GM23338 (cell line): ENCODE results near the gene SKOR1. TPM values are rescaled to one million over a fixed set of nuclear protein-coding genes. Genes with fewer than 3 reads are reported as not detected.
A peak's percentile ranks its signal among the peaks of the same experiment; 100 is the strongest.

Experiments used
- ATAC-seq: fragments of 200-7000 bp; cut with Tn5 transposase; 3 replicates; pipeline ENCODE4 v1.9.1; 2020
- DNase-seq: peaks from one replicate; pipeline ENCODE4 v3.0.0-alpha.2; 2015; ENCODE audit warnings: low spot score
- H2AFZ ChIP-seq: fragments of 200-600 bp; sonication (generic); 2 replicates; pipeline ENCODE4 v1.8.0; 2016; ENCODE audit warnings: antibody characterized with exemption, mild to moderate bottlenecking, moderate library complexity
- H3F3A ChIP-seq: fragments of 200-600 bp; sonication (generic); replicated peaks from 2 replicates; pipeline ENCODE4 v1.8.0; 2017; ENCODE audit warnings: antibody characterized with exemption, mixed run types, low read depth
- H3K27ac ChIP-seq: fragments of 200-600 bp; sonication (generic); 2 replicates; pipeline ENCODE4 v1.6.1; 2016; ENCODE audit warnings: low read depth
- H3K27me3 ChIP-seq: fragments of 200-600 bp; sonication (generic); 2 replicates; pipeline ENCODE4 v1.8.0; 2016; ENCODE audit warnings: mild to moderate bottlenecking, mixed run types, moderate library complexity; ENCODE audit not compliant: insufficient read depth
- H3K36me3 ChIP-seq: fragments of 200-600 bp; sonication (generic); 2 replicates; pipeline ENCODE4 v1.8.0; 2016; ENCODE audit warnings: mild to moderate bottlenecking; ENCODE audit not compliant: insufficient read depth
- H3K4me1 ChIP-seq: fragments of 200-600 bp; sonication (generic); 2 replicates; pipeline ENCODE4 v1.8.0; 2016; ENCODE audit warnings: mild to moderate bottlenecking, moderate library complexity; ENCODE audit not compliant: insufficient read depth
- H3K4me2 ChIP-seq: fragments of 200-600 bp; sonication (generic); 2 replicates; pipeline ENCODE4 v1.7.1; 2017; ENCODE audit warnings: mixed run types
- H3K4me3 ChIP-seq: fragments of 200-600 bp; sonication (generic); 2 replicates; pipeline ENCODE4 v1.6.1; 2016; ENCODE audit warnings: mixed run types
- H3K79me2 ChIP-seq: fragments of 200-600 bp; sonication (generic); replicated peaks from 2 replicates; pipeline ENCODE4 v1.8.0; 2017; ENCODE audit warnings: mild to moderate bottlenecking; ENCODE audit not compliant: insufficient read depth
- H3K9me2 ChIP-seq: fragments of 200-600 bp; sonication (generic); 2 replicates; pipeline ENCODE4 v1.8.0; 2017; ENCODE audit not compliant: insufficient read depth
- H4K20me1 ChIP-seq: fragments of 200-600 bp; sonication (generic); replicated peaks from 2 replicates; pipeline ENCODE4 v1.8.0; 2017; ENCODE audit warnings: mild to moderate bottlenecking; ENCODE audit not compliant: insufficient read depth
- H3K27ac Mint-ChIP-seq: 2 replicates; pipeline ENCODE4 v1.8.0; 2020; ENCODE audit warnings: inconsistent platforms, mild to moderate bottlenecking, moderate library complexity, mixed read lengths
- H3K27me3 Mint-ChIP-seq: 3 replicates; pipeline ENCODE4 v1.8.0; 2022; ENCODE audit warnings: low read depth, mild to moderate bottlenecking, moderate library complexity, mixed read lengths, inconsistent platforms; ENCODE audit not compliant: insufficient read depth, poor library complexity
- H3K36me3 Mint-ChIP-seq: 3 replicates; pipeline ENCODE4 v1.8.0; 2021; ENCODE audit warnings: low read depth, mild to moderate bottlenecking, inconsistent platforms, moderate library complexity, mixed read lengths
- H3K4me1 Mint-ChIP-seq: 3 replicates; pipeline ENCODE4 v1.8.0; 2020; ENCODE audit warnings: mild to moderate bottlenecking, inconsistent platforms, mixed read lengths
- H3K4me3 Mint-ChIP-seq: 3 replicates; pipeline ENCODE4 v1.8.0; 2021; ENCODE audit warnings: moderate library complexity, mild to moderate bottlenecking, inconsistent platforms, mixed read lengths
- H3K9me3 Mint-ChIP-seq: 3 replicates; pipeline ENCODE4 v1.8.0; 2020; ENCODE audit warnings: moderate library complexity, mild to moderate bottlenecking, inconsistent platforms, mixed read lengths
- EZH2 ChIP-seq: fragments of 200-600 bp; sonication (generic); IDR thresholded peaks from one replicate; pipeline ENCODE4 v1.8.0; 2017; ENCODE audit warnings: antibody characterized with exemption, mild to moderate bottlenecking, low read depth; ENCODE audit not compliant: unreplicated experiment
- EZH2phosphoT487 ChIP-seq: fragments of 200-600 bp; sonication (generic); IDR thresholded peaks from one replicate; pipeline ENCODE4 v1.8.1; 2018; ENCODE audit warnings: antibody characterized with exemption; ENCODE audit not compliant: unreplicated experiment
- JUNB ChIP-seq: IDR thresholded peaks from one replicate; pipeline ENCODE4 v1.6.1; 2016; ENCODE audit warnings: antibody characterized with exemption; ENCODE audit not compliant: unreplicated experiment
- STAT1 ChIP-seq: IDR thresholded peaks from one replicate; pipeline ENCODE4 v1.6.1; 2016; ENCODE audit warnings: antibody characterized with exemption; ENCODE audit not compliant: unreplicated experiment
- ZNF114 ChIP-seq: fragments of 250-450 bp; sonication (Bioruptor Pico); IDR thresholded peaks from 2 replicates; pipeline ENCODE4 v1.5.0; 2020; ENCODE audit warnings: mild to moderate bottlenecking, moderate library complexity
- ZNF331 ChIP-seq: fragments of 250-450 bp; sonication (Bioruptor Pico); IDR thresholded peaks from 2 replicates; pipeline ENCODE4 v1.5.0; 2020; ENCODE audit warnings: low read depth, mild to moderate bottlenecking, moderate library complexity
- polyA plus RNA-seq: library from polyadenylated mRNA; unstranded; fragments of >200 nt; fragmentation: Nextera tagmentation; extraction: Ambion mirVana; gene quantifications from 2 replicates; pipeline ENCODE4 v1.2.1, GENCODE V29; 2016
- total RNA-seq: library from RNA; depleted of rRNA; stranded (reverse); fragments of >200 nt; shearing (Covaris generic); gene quantifications from 2 replicates; pipeline ENCODE4 v1.2.3, GENCODE V29; 2014
- TF ChIP-seq, protein P1 (sequence below): fragments of 250-450 bp; sonication (Bioruptor Pico); IDR thresholded peaks from 2 replicates; pipeline ENCODE4 v1.5.0; 2020; ENCODE audit warnings: mild to moderate bottlenecking, moderate library complexity
- TF ChIP-seq, protein P2 (sequence below): IDR thresholded peaks from 2 replicates; pipeline ENCODE4 v1.6.1; 2016; ENCODE audit warnings: antibody characterized with exemption

Gene SKOR1
- total and polyA plus RNA-seq, 2 experiments from 2014 or later, result 0.17 TPM; not detected in 1

DNA sequence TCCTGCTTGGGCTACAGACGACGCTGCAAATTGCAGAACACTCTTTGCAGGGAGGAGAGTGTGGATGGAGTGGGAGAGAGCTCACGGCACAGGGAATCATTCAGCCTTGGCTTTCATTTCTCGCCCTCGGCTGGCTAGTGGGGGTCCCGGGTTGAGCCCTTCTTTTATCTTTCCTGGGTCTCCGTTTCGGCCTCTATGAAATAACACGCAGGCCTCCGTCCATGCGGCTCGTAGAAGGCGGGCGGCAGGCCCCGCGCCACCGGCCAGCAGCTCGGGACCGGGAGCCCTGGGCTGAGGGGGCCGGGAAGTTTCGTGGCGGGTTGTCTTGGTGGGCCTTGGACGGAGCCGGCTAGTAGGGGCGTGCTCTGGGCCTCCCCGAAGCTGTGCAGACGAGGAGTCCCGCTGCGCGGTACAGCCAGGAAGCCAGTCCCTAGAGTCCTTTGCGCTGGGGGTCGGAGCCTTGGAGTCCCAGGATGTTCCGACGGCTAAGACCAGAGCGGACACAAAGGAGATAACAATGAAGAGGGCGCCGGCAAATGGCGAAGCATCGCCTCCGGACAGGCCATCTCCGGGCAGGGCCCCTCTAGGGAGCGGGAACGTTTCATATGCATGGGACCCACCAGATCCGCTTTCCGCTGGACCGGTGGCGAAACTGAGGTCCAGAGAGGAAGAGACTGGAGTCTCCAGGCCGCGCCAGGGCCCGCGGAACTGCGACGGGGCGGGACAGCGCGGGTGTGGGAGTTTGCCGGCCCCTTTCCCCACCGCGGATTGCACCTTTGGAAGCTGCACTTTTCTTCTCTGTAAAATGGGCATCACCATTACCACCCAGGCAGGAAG, 10.2 kb downstream of the SKOR1 start:
- H3K4me3 Mint-ChIP-seq, result peak overlapping the region; percentile 67
- no peak overlapping the region for H3K27ac ChIP-seq
- H3K4me2 ChIP-seq, result peak overlapping the region; percentile 67
- no peaks in the 10 kb centered on the region for H3K79me2 ChIP-seq
- no peaks in the 10 kb centered on the region; the same call in 2 of the 3 replicates for H3K36me3 Mint-ChIP-seq
- H3K4me1 Mint-ChIP-seq, result peaks cover 39% of the 10 kb centered on the region
- no peak overlapping the region for H3K27ac Mint-ChIP-seq
- peaks cover 27% of the 10 kb centered on the region for H3F3A ChIP-seq
- no peaks in the 10 kb centered on the region for H3K9me2 ChIP-seq
- peaks cover 90% of the 10 kb centered on the region for H3K27me3 ChIP-seq
- H3K4me1 ChIP-seq, result peaks cover 30% of the 10 kb centered on the region
- H3K36me3 ChIP-seq, result no peaks in the 10 kb centered on the region
- H2AFZ ChIP-seq, result peak overlapping the region; percentile 88
- peaks cover 6% of the 10 kb centered on the region; the same call in 2 of the 3 replicates for H3K9me3 Mint-ChIP-seq
- H3K4me3 ChIP-seq, result peak overlapping the region; percentile 71
- peaks cover 8% of the 10 kb centered on the region; the same call in 1 of the 2 replicates for H4K20me1 ChIP-seq
- H3K27me3 Mint-ChIP-seq, result peaks cover 92% of the 10 kb centered on the region
- peak; percentile 41 for TF ChIP-seq EZH2phosphoT487
- TF ChIP-seq, protein P1, sequence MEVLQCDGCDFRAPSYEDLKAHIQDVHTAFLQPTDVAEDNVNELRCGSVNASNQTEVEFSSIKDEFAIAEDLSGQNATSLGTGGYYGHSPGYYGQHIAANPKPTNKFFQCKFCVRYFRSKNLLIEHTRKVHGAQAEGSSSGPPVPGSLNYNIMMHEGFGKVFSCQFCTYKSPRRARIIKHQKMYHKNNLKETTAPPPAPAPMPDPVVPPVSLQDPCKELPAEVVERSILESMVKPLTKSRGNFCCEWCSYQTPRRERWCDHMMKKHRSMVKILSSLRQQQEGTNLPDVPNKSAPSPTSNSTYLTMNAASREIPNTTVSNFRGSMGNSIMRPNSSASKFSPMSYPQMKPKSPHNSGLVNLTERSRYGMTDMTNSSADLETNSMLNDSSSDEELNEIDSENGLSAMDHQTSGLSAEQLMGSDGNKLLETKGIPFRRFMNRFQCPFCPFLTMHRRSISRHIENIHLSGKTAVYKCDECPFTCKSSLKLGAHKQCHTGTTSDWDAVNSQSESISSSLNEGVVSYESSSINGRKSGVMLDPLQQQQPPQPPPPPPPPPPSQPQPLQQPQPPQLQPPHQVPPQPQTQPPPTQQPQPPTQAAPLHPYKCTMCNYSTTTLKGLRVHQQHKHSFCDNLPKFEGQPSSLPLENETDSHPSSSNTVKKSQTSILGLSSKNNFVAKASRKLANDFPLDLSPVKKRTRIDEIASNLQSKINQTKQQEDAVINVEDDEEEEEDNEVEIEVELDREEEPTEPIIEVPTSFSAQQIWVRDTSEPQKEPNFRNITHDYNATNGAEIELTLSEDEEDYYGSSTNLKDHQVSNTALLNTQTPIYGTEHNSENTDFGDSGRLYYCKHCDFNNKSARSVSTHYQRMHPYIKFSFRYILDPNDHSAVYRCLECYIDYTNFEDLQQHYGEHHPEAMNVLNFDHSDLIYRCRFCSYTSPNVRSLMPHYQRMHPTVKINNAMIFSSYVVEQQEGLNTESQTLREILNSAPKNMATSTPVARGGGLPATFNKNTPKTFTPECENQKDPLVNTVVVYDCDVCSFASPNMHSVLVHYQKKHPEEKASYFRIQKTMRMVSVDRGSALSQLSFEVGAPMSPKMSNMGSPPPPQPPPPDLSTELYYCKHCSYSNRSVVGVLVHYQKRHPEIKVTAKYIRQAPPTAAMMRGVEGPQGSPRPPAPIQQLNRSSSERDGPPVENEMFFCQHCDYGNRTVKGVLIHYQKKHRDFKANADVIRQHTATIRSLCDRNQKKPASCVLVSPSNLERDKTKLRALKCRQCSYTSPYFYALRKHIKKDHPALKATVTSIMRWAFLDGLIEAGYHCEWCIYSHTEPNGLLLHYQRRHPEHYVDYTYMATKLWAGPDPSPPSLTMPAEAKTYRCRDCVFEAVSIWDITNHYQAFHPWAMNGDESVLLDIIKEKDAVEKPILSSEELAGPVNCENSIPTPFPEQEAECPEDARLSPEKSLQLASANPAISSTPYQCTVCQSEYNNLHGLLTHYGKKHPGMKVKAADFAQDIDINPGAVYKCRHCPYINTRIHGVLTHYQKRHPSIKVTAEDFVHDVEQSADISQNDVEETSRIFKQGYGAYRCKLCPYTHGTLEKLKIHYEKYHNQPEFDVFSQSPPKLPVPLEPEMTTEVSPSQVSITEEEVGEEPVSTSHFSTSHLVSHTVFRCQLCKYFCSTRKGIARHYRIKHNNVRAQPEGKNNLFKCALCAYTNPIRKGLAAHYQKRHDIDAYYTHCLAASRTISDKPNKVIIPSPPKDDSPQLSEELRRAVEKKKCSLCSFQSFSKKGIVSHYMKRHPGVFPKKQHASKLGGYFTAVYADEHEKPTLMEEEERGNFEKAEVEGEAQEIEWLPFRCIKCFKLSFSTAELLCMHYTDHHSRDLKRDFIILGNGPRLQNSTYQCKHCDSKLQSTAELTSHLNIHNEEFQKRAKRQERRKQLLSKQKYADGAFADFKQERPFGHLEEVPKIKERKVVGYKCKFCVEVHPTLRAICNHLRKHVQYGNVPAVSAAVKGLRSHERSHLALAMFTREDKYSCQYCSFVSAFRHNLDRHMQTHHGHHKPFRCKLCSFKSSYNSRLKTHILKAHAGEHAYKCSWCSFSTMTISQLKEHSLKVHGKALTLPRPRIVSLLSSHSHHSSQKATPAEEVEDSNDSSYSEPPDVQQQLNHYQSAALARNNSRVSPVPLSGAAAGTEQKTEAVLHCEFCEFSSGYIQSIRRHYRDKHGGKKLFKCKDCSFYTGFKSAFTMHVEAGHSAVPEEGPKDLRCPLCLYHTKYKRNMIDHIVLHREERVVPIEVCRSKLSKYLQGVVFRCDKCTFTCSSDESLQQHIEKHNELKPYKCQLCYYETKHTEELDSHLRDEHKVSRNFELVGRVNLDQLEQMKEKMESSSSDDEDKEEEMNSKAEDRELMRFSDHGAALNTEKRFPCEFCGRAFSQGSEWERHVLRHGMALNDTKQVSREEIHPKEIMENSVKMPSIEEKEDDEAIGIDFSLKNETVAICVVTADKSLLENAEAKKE (CRISPR knock-in tag), result no peak
- TF ChIP-seq ZNF331 (CRISPR knock-in tag), result no peak
- TF ChIP-seq, protein P2, sequence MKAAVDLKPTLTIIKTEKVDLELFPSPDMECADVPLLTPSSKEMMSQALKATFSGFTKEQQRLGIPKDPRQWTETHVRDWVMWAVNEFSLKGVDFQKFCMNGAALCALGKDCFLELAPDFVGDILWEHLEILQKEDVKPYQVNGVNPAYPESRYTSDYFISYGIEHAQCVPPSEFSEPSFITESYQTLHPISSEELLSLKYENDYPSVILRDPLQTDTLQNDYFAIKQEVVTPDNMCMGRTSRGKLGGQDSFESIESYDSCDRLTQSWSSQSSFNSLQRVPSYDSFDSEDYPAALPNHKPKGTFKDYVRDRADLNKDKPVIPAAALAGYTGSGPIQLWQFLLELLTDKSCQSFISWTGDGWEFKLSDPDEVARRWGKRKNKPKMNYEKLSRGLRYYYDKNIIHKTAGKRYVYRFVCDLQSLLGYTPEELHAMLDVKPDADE, result no peak
- no peak for TF ChIP-seq STAT1
- no peak for TF ChIP-seq JUNB
- peak; percentile 88 for TF ChIP-seq EZH2
- TF ChIP-seq ZNF114, result no peak
- ATAC-seq, result peak; percentile 3
- DNase-seq, result peak; percentile 78
